ENCODE data around the gene MAPK7.

The MAPK7 gene

DNA sequence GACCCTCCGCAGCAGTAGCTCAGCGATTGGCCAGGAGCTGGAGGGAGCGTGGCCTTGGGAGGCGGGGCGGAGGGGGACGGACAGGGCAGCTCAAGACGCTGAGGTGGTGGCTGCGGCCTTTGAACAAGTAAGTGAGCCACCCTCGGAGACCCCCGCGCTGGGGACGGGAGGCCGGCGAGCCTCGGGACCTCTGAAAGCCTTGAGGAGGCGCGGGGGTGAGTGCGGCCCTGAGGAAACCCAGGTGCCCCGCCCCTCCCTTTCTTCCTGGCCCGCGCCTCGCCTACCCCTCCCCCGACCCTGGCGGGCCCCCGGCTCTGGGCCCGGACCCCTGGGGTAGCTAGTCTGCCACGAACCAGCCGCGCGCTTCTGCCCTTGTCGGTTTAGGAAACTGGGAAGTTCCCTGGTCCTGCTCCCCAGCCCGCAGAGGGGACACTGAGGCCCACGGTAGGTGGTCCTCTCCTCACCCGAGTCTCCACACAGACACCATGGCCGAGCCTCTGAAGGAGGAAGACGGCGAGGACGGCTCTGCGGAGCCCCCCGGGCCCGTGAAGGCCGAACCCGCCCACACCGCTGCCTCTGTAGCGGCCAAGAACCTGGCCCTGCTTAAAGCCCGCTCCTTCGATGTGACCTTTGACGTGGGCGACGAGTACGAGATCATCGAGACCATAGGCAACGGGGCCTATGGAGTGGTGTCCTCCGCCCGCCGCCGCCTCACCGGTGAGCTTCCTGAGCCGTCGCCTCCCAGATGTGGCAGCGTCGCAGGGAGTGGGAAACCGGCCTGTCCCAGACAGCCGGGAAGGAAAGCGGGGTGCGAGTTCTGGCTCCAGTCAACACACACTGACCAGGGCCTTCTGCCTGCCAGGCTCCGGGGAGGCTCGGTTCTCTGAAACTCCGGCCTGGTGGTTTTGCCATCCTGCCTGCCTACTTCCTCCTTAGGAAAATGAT, at the start of gene MAPK7:
Gene MAPK7 (plus strand): TSS at position 83 of the 945 bp plus-strand sequence. CDS start 403 bp downstream, at position 486.
- no peak for DNase-seq (ENCODE audit: low read depth)

GRCh38 chr17:19329136-19329535, 49.2 kb upstream of the MAPK7 start:
- H3K4me3 ChIP-seq (ENCODE audit: control insufficient read depth, low read depth, low read length) = no peak overlapping the region
- no peak for DNase-seq (ENCODE audit: low read depth)
- TF ChIP-seq, protein P1, sequence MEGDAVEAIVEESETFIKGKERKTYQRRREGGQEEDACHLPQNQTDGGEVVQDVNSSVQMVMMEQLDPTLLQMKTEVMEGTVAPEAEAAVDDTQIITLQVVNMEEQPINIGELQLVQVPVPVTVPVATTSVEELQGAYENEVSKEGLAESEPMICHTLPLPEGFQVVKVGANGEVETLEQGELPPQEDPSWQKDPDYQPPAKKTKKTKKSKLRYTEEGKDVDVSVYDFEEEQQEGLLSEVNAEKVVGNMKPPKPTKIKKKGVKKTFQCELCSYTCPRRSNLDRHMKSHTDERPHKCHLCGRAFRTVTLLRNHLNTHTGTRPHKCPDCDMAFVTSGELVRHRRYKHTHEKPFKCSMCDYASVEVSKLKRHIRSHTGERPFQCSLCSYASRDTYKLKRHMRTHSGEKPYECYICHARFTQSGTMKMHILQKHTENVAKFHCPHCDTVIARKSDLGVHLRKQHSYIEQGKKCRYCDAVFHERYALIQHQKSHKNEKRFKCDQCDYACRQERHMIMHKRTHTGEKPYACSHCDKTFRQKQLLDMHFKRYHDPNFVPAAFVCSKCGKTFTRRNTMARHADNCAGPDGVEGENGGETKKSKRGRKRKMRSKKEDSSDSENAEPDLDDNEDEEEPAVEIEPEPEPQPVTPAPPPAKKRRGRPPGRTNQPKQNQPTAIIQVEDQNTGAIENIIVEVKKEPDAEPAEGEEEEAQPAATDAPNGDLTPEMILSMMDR (IDR thresholded peaks at IDR 0.05; ENCODE audit: control insufficient read depth, insufficient read depth, low read depth, low read length, missing control alignments) = no peak

More for the DNA sequence above, at the start of gene MAPK7:
- H3K4me3 ChIP-seq (ENCODE audit: control insufficient read depth, low read depth, low read length) = peak within 1 kb of the TSS; percentile 83
- TF ChIP-seq, protein P1 (IDR thresholded peaks at IDR 0.05; ENCODE audit: control insufficient read depth, insufficient read depth, low read depth, low read length, missing control alignments) = no peak

GRCh38 chr17:19329839-19330238, 48.5 kb upstream of the MAPK7 start:
- no peak for DNase-seq (ENCODE audit: low read depth)
- no peak overlapping the region for H3K4me3 ChIP-seq (ENCODE audit: control insufficient read depth, low read depth, low read length)
- TF ChIP-seq, protein P1 (IDR thresholded peaks at IDR 0.05; ENCODE audit: control insufficient read depth, insufficient read depth, low read depth, low read length, missing control alignments) = no peak

- TF ChIP-seq, protein P1 (IDR thresholded peaks at IDR 0.05; ENCODE audit: control insufficient read depth, insufficient read depth, low read depth, low read length, missing control alignments) = no peak
- no peak for DNase-seq (ENCODE audit: low read depth)
- no peak overlapping the region for H3K4me3 ChIP-seq (ENCODE audit: control insufficient read depth, low read depth, low read length)
These were observed 48.0 kb upstream of the MAPK7 start for GRCh38 chr17:19330271-19330670.

DNA sequence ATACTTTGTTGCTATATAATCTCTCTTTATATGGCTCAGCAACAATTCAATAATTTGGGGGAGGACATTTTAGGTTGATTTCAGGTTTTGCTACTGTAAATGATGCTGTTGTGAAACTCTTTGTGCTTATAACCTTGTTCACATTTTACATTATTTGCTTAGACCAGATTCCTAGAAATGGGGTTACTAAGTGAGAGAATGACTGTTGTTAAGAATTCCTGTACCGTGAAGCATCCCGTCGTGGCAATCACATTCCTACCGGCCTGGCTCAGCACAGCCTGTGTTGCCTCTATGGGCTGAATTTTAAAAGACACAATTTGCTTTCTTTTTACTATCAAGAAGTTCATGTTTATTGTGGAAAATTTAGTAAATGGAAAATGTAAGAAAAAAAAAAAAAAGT, 47.2 kb upstream of the MAPK7 start:
- H3K4me3 ChIP-seq (ENCODE audit: control insufficient read depth, low read depth, low read length) = no peak overlapping the region
- peak; percentile 69 for DNase-seq (ENCODE audit: low read depth)
- TF ChIP-seq, protein P1 (IDR thresholded peaks at IDR 0.05; ENCODE audit: control insufficient read depth, insufficient read depth, low read depth, low read length, missing control alignments) = peak; percentile 0

DNA sequence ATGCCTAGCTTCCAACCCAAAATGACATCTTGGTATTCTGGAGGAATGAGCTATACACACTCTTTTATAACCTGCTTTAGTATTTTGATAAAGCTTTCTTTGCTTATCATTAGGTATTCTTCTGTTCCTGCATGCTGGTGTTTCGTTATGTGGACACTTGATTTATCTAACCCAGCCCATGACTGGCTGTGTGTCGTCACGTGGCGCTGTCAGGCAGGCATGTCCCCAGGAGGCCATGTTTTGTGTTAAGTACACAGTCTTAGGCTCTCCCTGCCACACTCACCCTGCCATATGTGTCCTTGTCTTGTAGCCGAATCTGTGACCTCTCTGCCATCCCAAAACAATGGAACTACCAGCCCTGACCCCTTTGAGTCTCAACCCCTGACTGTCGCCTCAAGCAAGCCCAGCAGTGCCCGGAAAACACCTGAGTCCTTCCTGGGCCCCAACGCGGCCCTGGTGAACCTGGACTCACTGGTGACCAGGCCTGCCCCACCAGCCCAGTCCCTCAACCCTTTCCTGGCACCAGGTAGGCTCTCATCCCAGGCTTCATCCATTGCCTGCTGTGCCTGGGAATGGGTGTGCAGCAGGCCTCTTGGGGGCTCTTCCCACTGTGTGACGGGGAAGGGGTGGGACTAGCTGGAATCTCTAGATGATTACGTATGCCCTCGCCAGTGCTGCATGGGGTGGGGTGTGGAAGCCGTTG, 46.6 kb upstream of the MAPK7 start:
- no peak overlapping the region for H3K4me3 ChIP-seq (ENCODE audit: control insufficient read depth, low read depth, low read length)
- DNase-seq (ENCODE audit: low read depth) = no peak
- TF ChIP-seq, protein P1 (IDR thresholded peaks at IDR 0.05; ENCODE audit: control insufficient read depth, insufficient read depth, low read depth, low read length, missing control alignments) = no peak

Data from AG09309 (cell line).